ENCODE data around the gene EIF2AK3. TPM values are rescaled to one million over a fixed set of nuclear protein-coding genes. Genes with fewer than 3 reads are reported as not detected.

The EIF2AK3 gene
- total RNA-seq, 4 donors from 2014 or later = 7.9 to 11.9 (median 10.0) TPM

DNA sequence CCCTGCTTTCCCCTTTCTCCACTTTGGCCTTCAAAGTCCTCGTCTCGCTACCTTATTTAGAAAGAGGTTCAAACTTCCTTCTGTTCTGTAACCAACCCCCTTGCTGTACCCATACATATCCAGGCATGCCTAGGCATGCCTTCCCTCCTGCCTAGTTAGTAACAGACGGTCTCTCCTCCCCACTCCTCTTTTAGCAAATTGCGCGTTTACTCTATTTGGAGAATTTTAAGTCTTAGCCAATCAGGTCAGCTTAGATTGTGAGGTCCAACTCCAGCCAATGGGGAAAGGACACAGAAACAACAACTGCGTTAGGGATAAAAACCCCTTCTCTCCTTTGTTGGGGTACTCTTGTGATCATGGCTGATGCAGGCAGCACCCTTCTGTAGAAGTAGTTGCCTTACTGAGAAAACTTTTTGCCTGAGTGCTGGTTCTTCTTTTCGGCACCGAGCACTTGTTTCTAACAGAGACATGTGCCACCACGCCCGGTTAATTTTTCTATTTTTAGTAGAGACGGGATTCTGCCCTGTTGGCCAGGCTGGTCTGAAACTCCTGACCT is 88.8 kb downstream of the EIF2AK3 start:
- no peak for DNase-seq (ENCODE audit: extremely low spot score)
- intact Hi-C loops (cut with DNase I) = no loop called here
- Histone ChIP-seq H3K9me3 (no peaks in the 10 kb centered on the region), H3K27ac (replicated peaks in 1 of 4) (no peak overlapping the region), H3K27me3 (peaks cover 0 to 24% (median 0%) of the 10 kb centered on the region in 4 donors), H3K4me3 (no peak overlapping the region), H3K4me1 (no peaks in the 10 kb centered on the region), H3K36me3 (no peaks in the 10 kb centered on the region)
- WGBS = 94% methylated on average over 11 of the region's 11 CpGs
- TF ChIP-seq POLR2AphosphoS5 (IDR thresholded peaks at IDR 0.05) = no peak
- no peak for TF ChIP-seq POLR2A (IDR thresholded peaks at IDR 0.05; ENCODE audit: low read depth)
- TF ChIP-seq EP300 (IDR thresholded peaks at IDR 0.05) = no peak
- TF ChIP-seq, protein P1, sequence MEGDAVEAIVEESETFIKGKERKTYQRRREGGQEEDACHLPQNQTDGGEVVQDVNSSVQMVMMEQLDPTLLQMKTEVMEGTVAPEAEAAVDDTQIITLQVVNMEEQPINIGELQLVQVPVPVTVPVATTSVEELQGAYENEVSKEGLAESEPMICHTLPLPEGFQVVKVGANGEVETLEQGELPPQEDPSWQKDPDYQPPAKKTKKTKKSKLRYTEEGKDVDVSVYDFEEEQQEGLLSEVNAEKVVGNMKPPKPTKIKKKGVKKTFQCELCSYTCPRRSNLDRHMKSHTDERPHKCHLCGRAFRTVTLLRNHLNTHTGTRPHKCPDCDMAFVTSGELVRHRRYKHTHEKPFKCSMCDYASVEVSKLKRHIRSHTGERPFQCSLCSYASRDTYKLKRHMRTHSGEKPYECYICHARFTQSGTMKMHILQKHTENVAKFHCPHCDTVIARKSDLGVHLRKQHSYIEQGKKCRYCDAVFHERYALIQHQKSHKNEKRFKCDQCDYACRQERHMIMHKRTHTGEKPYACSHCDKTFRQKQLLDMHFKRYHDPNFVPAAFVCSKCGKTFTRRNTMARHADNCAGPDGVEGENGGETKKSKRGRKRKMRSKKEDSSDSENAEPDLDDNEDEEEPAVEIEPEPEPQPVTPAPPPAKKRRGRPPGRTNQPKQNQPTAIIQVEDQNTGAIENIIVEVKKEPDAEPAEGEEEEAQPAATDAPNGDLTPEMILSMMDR (IDR thresholded peaks at IDR 0.05) = no peak

DNA sequence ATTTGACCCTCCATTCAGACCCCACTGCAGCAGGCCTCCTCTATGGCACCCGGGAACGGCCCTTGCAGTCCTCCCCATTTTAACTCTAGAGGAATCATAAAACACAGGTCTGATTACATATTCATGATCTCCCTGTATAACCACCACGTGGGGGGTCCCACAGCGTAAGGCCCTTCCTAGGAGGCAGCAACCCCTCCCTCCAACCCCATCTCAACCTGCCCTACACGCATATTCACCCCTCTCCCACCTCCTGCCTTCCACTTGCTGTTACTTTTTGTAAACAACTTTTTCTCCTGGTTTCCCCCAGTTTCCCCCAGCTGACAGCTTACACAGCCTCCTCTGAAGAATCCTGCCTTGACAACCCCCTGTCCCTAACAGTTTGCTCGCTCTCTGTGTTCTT is 89.6 kb downstream of the EIF2AK3 start:
- Histone ChIP-seq H3K4me3 (no peak overlapping the region), H3K9me3 (no peaks in the 10 kb centered on the region), H3K4me1 (no peaks in the 10 kb centered on the region), H3K27ac (replicated peaks in 1 of 4) (no peak overlapping the region), H3K36me3 (no peaks in the 10 kb centered on the region), H3K27me3 (peaks cover 0 to 24% (median 0%) of the 10 kb centered on the region in 4 donors)
- intact Hi-C loops (cut with DNase I) = no loop called here
- DNase-seq (ENCODE audit: extremely low spot score) = no peak
- WGBS = 52% methylated on average over 6 of the region's 6 CpGs
- TF ChIP-seq POLR2A (IDR thresholded peaks at IDR 0.05; ENCODE audit: low read depth) (no peak), EP300 (IDR thresholded peaks at IDR 0.05) (no peak), POLR2AphosphoS5 (IDR thresholded peaks at IDR 0.05) (no peak)
- TF ChIP-seq, protein P1 (IDR thresholded peaks at IDR 0.05) = no peak

DNA sequence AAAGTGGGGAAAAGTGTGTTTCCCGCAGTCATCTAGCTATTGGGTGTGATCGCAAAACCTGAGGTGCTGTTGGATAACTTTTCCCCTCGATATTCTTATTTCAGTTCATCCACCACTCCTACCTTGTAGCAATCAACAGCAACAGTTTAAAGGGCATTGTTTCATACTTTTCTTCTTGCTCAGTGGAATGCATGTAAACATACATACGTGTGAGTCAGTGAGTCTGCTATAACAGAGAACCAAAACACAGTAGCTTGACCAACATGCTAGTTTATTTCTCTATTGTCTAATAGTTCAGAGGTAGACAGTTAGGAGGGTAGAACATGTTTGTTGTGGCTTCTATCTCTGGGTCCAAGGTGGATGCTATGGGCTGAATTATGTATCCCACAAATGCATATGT is 97.2 kb downstream of the EIF2AK3 start:
- Histone ChIP-seq H3K36me3 (no peaks in the 10 kb centered on the region), H3K4me3 (no peak overlapping the region), H3K4me1 (no peaks in the 10 kb centered on the region), H3K9me3 (no peaks in the 10 kb centered on the region), H3K27ac (replicated peaks in 1 of 4) (no peak overlapping the region), H3K27me3 (peaks cover 0 to 7% (median 0%) of the 10 kb centered on the region in 4 donors)
- intact Hi-C loops (cut with DNase I) = no loop called here
- WGBS = 91% methylated on average over 4 of the region's 4 CpGs
- TF ChIP-seq, protein P1 (IDR thresholded peaks at IDR 0.05) = no peak
- no peak for TF ChIP-seq EP300 (IDR thresholded peaks at IDR 0.05)
- no peak for DNase-seq (ENCODE audit: extremely low spot score)

DNA sequence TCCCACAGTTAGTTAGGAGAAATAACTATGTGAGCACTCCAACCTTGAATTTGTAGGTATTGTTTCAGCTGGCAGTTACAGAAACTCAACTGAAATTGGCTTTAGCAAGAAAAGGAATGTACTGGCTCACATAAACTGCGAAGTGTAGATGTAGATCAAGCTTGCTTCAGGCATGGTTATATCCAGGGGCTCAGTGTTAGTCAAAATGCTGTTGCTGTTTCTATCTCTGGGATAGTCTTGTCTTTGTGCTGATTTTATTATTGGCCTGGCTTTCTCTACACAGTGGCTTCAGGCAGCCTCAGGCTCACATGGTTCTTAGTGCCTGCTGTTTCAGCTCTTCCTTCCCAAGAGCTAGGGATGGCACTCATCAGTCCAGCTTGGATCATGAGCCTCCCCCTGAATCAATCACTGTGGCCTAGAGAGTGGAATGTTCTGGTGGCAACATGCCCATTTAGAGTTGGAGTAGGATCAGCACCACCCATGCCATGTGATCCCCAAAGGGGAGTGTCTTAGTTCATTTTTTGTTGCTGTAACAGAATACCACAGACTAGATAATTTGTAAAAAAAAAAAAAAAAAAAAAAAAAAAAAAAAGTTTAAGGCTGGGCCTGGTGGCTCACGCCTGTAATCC is 105.7 kb downstream of the EIF2AK3 start:
- Histone ChIP-seq H3K36me3 (no peaks in the 10 kb centered on the region), H3K27me3 (peaks cover 0 to 4% (median 0%) of the 10 kb centered on the region in 4 donors), H3K4me3 (no peak overlapping the region), H3K9me3 (no peaks in the 10 kb centered on the region), H3K27ac (replicated peaks in 1 of 4) (no peak overlapping the region), H3K4me1 (no peaks in the 10 kb centered on the region)
- intact Hi-C loops (cut with DNase I) = no loop called here
- no peak for DNase-seq (ENCODE audit: extremely low spot score)
- TF ChIP-seq, protein P1 (IDR thresholded peaks at IDR 0.05) = no peak
- TF ChIP-seq EP300 (IDR thresholded peaks at IDR 0.05) (no peak), POLR2AphosphoS5 (IDR thresholded peaks at IDR 0.05) (no peak), POLR2A (IDR thresholded peaks at IDR 0.05; ENCODE audit: low read depth) (no peak)
- WGBS = 71% methylated on average over 2 of the region's 2 CpGs
